NCI-H524 (cell line): Measurements from ENCODE around the gene SPATS2.

Experiments
- DNase-seq, 2 experiments: peaks; one replicate each; lab custom pipeline; 2025; lab: John Stamatoyannopoulos, UW

The SPATS2 gene

GRCh38 chr12:49555631-49556390 is 188.5 kb downstream of the SPATS2 start:
- no peak for DNase-seq

- DNase-seq = no peak
Observed at GRCh38 chr12:49556391-49557186, 189.3 kb downstream of the SPATS2 start.

GRCh38 chr12:49557187-49557916 is 190.1 kb downstream of the SPATS2 start:
- DNase-seq = no peak

- peak; percentile 40 to 59 for DNase-seq
Observed at GRCh38 chr12:49557917-49558215, 190.6 kb downstream of the SPATS2 start.

- DNase-seq = no peak
Observed at GRCh38 chr12:49558526-49558925, 191.3 kb downstream of the SPATS2 start.

GRCh38 chr12:49559011-49559675 is 191.9 kb downstream of the SPATS2 start:
- DNase-seq = no peak

GRCh38 chr12:49560695-49561094 is 193.4 kb downstream of the SPATS2 start:
- DNase-seq = no peak

GRCh38 chr12:49562233-49562632 is 195.0 kb downstream of the SPATS2 start:
- no peak for DNase-seq

GRCh38 chr12:49562831-49563230 is 195.6 kb downstream of the SPATS2 start:
- DNase-seq = no peak

- DNase-seq = no peak
Observed at GRCh38 chr12:49563951-49564685, 196.9 kb downstream of the SPATS2 start.

- no peak for DNase-seq
Observed at GRCh38 chr12:49564686-49565405, 197.6 kb downstream of the SPATS2 start.

GRCh38 chr12:49565406-49566265 is 198.4 kb downstream of the SPATS2 start:
- DNase-seq = no peak

GRCh38 chr12:49566361-49566760 is 199.1 kb downstream of the SPATS2 start:
- DNase-seq = no peak

GRCh38 chr12:49567302-49567610 is 200.0 kb downstream of the SPATS2 start:
- no peak for DNase-seq

- peak; percentile 63 to 84 for DNase-seq
Observed at GRCh38 chr12:49567611-49568441, 200.6 kb downstream of the SPATS2 start, which contains the start of gene MCRS1. Gene MCRS1 (minus strand): TSS chr12:49568142. CDS start chr12:49566731, 1,411 bp downstream.

- peak in 1 of 2 experiments; percentile 8 for DNase-seq
Observed at GRCh38 chr12:49568442-49569162, 201.3 kb downstream of the SPATS2 start.
